HPDE6-E6E7 (cell line): ENCODE results near the gene ANKRD33.
"Not testable (repeated sequence)": the region's sequence is repeated elsewhere in the genome, so short reads cannot be mapped to it uniquely, and the experiment has no call there.

Experiments
- DNase-seq: peaks from one replicate; pipeline ENCODE4 v3.0.0; 2011; ENCODE audit warnings: missing footprints; ENCODE audit errors: extremely low spot score

Gene ANKRD33

DNA sequence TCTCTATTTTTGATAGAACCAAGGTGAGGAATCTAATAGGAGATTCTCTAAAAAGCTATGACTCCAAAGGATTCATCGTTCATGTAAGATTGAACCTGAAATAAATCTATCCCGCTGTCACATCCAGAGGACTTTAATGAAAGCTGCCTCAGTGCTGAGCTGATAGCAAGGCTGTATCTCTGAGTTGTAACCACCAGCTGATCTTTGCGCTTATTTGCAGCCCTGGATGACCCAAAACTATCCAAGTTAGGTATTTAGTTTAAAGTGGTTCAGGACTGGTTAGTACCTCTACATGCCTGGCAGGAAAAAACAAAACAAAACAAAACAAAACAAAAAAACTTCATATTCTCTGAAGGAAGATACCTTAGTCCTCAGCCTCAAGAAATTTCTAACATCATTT is 8.8 kb upstream of the ANKRD33 start:
- DNase-seq: no peak

DNA sequence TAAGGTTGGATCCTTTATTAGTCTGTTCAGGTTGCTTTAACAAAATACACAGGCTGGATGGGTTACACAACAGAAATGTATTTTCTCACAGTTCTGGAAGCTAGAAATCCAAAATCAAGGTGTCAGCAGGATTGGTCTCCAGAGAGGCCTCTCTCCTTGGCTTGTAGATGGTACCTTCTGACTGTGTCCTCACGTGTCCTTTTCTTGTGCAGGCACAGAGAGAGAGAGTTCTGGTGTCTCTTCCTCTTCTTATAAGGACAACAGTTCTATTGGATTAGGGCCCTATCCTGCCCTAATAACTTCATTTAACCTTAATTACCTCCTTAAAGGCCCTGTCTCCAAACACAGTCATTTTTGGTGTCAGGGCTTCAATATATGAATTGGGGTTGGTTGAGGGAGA is 4.6 kb upstream of the ANKRD33 start:
- no peak for DNase-seq

GRCh38 chr12:51883998-51884675 is 3.8 kb upstream of the ANKRD33 start:
- DNase-seq: no peak

- DNase-seq: no peak
Measured at GRCh38 chr12:51884676-51885229, 3.1 kb upstream of the ANKRD33 start.

- DNase-seq: not testable (repeated sequence)
Measured at GRCh38 chr12:51885294-51886020, 2.4 kb upstream of the ANKRD33 start.

- no peak for DNase-seq
Measured at GRCh38 chr12:51886021-51886710, 1.7 kb upstream of the ANKRD33 start.

- no peak for DNase-seq
Measured at GRCh38 chr12:51888316-51889215, 663 bp downstream of the ANKRD33 start.

GRCh38 chr12:51889216-51890132 is 1.6 kb downstream of the ANKRD33 start:
- DNase-seq: no peak

DNA sequence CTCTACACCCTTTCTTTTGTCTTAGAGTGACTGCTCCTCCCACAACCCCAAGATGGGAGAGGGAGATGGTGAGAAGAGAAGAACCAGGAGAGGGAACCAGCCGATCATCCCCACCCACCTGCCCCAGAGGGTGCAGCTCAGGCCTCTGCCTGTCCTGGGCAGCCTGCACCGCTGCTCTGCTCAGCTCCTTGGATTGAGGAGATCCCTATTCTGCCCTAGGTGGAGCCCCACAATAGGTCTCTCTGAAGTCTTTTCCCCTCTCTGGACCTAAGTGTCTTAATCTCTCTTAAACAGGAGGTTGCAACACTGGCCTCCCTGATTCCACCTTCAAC is 2.2 kb downstream of the ANKRD33 start:
- DNase-seq: no peak

DNA sequence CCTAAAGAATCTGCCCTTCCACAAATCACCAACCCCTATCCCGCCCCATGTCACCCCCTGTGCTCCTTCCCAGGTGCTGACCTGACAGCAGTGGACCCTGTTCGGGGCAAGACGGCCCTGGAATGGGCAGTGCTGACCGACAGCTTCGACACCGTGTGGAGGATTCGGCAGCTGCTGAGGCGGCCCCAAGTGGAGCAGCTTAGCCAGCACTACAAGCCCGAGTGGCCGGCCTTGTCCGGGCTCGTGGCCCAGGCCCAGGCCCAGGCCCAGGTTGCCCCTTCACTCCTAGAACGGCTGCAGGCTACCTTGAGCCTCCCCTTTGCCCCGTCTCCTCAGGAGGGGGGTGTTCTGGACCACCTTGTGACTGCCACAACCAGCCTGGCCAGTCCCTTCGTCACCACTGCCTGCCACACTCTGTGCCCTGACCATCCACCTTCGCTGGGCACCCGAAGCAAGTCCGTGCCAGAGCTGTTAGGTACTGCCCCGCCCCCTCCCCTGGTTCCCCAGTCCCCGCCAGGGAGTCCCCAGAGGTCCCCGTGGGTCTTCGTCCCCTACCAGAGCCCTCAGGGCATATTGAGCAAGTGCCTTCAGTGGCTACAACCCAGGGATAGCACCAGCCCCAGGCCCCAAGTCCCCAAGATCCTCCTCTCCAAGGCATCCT is 2.7 kb downstream of the ANKRD33 start:
- DNase-seq: no peak

DNA sequence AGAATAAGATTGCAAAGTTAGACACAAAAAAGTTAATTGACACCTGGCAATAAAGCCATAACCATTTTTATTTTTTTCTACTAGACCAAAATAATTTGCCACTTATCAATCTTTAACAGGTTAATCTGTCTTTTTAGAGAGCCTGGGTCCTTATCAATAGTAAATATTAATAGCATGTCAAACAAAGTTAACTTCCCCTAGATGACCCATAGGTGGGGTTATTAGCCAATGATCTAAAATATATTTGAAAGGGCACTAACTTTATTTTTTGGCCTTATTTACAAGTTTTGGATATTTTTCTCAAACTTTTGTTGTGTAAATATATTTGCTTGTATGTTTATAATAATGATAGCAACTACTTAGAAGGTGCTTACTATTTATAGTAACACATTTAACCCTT is 3.9 kb downstream of the ANKRD33 start:
- no peak for DNase-seq

- DNase-seq: no peak
Measured at GRCh38 chr12:51893786-51894185, 5.9 kb downstream of the ANKRD33 start.

- no peak for DNase-seq
Measured at GRCh38 chr12:51895378-51896135, 7.7 kb downstream of the ANKRD33 start.

DNA sequence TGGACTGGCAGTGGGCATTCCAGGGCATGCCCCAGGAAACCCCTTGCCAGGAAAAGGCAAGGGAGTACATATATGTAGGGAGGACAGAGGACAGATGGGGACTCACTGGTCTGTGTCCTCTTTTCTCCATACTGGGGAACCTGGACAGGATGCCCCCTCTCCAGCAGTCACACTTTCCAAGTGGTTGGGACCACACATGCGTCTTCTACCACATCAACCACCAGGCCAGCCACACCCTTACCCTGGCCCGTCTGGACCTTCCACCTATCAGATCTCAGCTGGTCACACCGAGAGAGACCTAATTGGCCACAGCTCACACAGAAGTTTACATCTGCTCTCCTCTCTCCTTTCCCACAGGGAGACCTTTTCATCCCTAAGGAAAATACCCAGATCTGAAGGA is 8.3 kb downstream of the ANKRD33 start:
- no peak for DNase-seq

- no peak for DNase-seq
Measured at GRCh38 chr12:51897181-51897580, 9.3 kb downstream of the ANKRD33 start.

GRCh38 chr12:51898506-51898905 is 10.6 kb downstream of the ANKRD33 start:
- no peak for DNase-seq

DNA sequence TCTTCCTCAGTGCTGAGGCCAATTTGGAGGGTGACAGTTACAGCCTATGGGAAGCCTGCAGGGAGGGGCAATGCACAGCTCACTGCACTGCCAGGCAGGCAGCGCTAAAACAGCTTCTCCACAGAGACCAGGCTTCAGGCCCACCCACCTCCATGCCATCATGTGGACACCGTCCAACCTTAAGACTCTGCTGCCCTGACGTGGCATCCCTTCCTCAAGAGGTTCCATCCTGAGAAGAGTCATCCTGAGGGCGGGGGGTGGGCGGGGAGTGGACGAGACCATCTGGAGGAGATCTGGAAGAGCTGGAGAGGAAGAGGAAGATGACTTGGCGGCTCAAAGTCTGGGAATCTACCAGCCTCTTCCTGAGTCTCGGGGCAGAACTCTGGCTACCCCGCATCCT is 11.0 kb downstream of the ANKRD33 start:
- no peak for DNase-seq

DNA sequence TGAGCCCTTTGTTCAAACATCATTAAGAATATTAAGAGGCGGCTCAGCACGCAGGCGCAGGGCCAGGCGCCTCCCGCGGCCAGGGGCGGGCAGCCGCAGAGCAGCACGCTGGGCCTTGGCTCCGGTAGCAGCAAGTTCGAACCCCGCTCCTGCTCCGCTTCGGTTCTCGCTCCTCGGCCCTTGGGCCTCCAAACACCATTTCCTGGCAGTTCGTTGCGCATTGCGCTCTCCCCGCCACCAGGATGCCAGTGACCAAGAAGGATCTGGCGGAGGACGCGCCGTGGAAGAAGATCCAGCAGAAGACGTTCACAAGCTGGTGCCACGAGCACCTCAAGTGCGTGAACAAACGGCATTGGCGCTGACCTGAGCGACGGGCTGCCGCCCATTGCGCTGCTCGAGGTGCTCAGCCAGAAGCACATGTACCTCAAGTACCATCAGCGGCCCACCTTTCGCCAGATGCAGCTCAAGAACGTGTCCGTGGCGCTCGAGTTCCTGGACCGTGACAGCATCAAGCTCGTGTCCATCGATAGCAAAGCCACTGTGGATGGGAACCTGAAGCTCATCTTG is 12.5 kb downstream of the ANKRD33 start:
- DNase-seq: no peak
